HEK293T (cell line): Measurements from ENCODE around the gene TMEM19.

Source experiments
- CTCF ChIA-PET: fragments of 350-600 bp; formaldehyde crosslinking; extraction: SDS; loops from one replicate; lab custom pipeline; 2021; ENCODE audit warnings: antibody characterized with exemption, inconsistent platforms; lab: Yijun Ruan, JAX
- POLR2A ChIA-PET: fragments of 350-600 bp; formaldehyde crosslinking; extraction: SDS; loops from one replicate; lab custom pipeline; 2020; ENCODE audit warnings: antibody characterized with exemption, inconsistent platforms; lab: Yijun Ruan, JAX
- DNase-seq: peaks from one replicate; pipeline ENCODE4 v3.0.0; 2012; ENCODE audit warnings: mixed read lengths; ENCODE audit errors: extremely low spot score
- ARNT ChIP-seq: fragments of 450-650 bp; IDR thresholded peaks from 2 replicates; pipeline ENCODE4 v1.6.1; 2017; ENCODE audit warnings: mild to moderate bottlenecking
- BHLHE40 ChIP-seq: fragments of 450-650 bp; IDR thresholded peaks from 2 replicates; pipeline ENCODE4 v1.6.1; 2016; ENCODE audit warnings: mild to moderate bottlenecking, moderate library complexity, borderline replicate concordance
- CTBP1 ChIP-seq: fragments of 450-650 bp; IDR thresholded peaks from 2 replicates; pipeline ENCODE4 v1.6.1; 2016; ENCODE audit warnings: borderline replicate concordance
- ELF4 ChIP-seq: fragments of 450-650 bp; IDR thresholded peaks from 2 replicates; pipeline ENCODE4 v1.6.1; 2017; ENCODE audit warnings: antibody characterized with exemption
- FOXA1 ChIP-seq: fragments of 450-650 bp; IDR thresholded peaks from 2 replicates; pipeline ENCODE4 v1.6.1; 2016; ENCODE audit warnings: mild to moderate bottlenecking
- FOXK2 ChIP-seq: fragments of 450-650 bp; IDR thresholded peaks from 2 replicates; pipeline ENCODE4 v1.6.1; 2016; ENCODE audit warnings: mild to moderate bottlenecking
- FOXM1 ChIP-seq: fragments of 450-650 bp; IDR thresholded peaks from 2 replicates; pipeline ENCODE4 v1.6.1; 2017; ENCODE audit warnings: mild to moderate bottlenecking, borderline replicate concordance
- HDGF ChIP-seq: fragments of 450-650 bp; IDR thresholded peaks from 2 replicates; pipeline ENCODE4 v1.6.1; 2017; ENCODE audit warnings: antibody characterized with exemption, borderline replicate concordance
- L3MBTL2 ChIP-seq: fragments of 450-650 bp; conservative IDR thresholded peaks from 2 replicates; pipeline ENCODE4 v1.6.1; 2016; ENCODE audit warnings: mild to moderate bottlenecking
- LEF1 ChIP-seq: fragments of 450-650 bp; IDR thresholded peaks from 2 replicates; pipeline ENCODE4 v1.6.1; 2017; ENCODE audit warnings: mild to moderate bottlenecking, borderline replicate concordance
- NFRKB ChIP-seq: fragments of 450-650 bp; IDR thresholded peaks from 2 replicates; pipeline ENCODE4 v1.6.1; 2016; ENCODE audit warnings: mild to moderate bottlenecking, moderate library complexity
- SP1 ChIP-seq: fragments of 450-650 bp; IDR thresholded peaks from 2 replicates; pipeline ENCODE4 v1.6.1; 2017
- SUZ12 ChIP-seq: fragments of 450-650 bp; IDR thresholded peaks from 2 replicates; pipeline ENCODE4 v1.6.1; 2016; ENCODE audit warnings: mild to moderate bottlenecking
- TARDBP ChIP-seq: fragments of 450-650 bp; IDR thresholded peaks from 2 replicates; pipeline ENCODE4 v1.6.1; 2016
- ZNF384 ChIP-seq: fragments of 450-650 bp; IDR thresholded peaks from 2 replicates; pipeline ENCODE4 v1.6.1; 2016
- TF ChIP-seq, protein P1 (sequence below): fragments of 450-650 bp; IDR thresholded peaks from 2 replicates; pipeline ENCODE4 v1.6.1; 2016

The TMEM19 gene

DNA sequence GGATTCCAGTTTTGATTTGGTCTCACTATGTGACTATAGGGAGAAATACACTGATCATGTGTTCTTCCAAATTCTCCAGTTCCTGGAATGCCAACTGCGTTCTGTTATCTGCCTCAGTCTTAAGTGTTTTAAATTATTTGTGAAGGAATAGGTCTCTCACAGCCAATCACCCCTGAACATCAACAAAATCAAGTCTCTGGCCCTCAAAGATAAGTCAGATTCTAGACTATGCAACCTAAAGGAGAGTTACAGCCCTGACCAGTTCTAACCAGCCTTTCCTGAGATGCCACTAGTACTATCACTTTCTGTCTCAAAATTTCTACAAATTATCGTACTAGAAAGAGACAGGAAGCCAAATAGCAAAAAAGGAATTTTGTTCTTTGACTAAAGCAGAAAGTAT lies 44.5 kb upstream of the TMEM19 start:
- ChIA-PET POLR2A (no interaction called here), CTCF (no interaction called here)
- DNase-seq, result no peak
- no peak for TF ChIP-seq FOXM1
- no peak for TF ChIP-seq ELF4
- TF ChIP-seq, protein P1, sequence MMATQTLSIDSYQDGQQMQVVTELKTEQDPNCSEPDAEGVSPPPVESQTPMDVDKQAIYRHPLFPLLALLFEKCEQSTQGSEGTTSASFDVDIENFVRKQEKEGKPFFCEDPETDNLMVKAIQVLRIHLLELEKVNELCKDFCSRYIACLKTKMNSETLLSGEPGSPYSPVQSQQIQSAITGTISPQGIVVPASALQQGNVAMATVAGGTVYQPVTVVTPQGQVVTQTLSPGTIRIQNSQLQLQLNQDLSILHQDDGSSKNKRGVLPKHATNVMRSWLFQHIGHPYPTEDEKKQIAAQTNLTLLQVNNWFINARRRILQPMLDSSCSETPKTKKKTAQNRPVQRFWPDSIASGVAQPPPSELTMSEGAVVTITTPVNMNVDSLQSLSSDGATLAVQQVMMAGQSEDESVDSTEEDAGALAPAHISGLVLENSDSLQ, result no peak
- TF ChIP-seq ARNT, result no peak
- TF ChIP-seq LEF1, result no peak
- no peak for TF ChIP-seq FOXA1
- no peak for TF ChIP-seq BHLHE40
- TF ChIP-seq NFRKB, result no peak
- no peak for TF ChIP-seq CTBP1
- no peak for TF ChIP-seq SP1
- TF ChIP-seq FOXK2, result no peak
- TF ChIP-seq HDGF, result no peak
- TF ChIP-seq TARDBP, result no peak
- TF ChIP-seq ZNF384, result no peak
- TF ChIP-seq L3MBTL2, result no peak
- TF ChIP-seq SUZ12, result no peak

DNA sequence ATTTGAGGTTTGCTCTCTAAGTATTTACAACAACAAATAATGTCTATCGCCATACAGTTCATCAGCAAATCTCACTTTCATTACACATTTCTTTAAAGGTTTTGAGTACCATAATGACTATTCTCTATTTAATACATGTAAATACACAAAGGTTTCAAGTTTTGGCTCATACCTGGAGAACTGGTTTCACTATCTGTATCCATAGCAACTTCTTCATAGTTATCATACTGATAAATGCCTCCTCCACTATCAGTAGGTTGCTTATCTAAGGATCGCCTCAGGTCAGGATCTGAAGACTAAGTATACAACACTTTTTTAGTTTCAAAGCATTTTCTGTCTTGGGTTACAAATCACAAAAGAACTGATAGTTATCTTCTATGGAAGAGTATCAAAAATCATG lies 43.6 kb upstream of the TMEM19 start:
- ChIA-PET POLR2A (no interaction called here), CTCF (no interaction called here)
- DNase-seq, result no peak
- no peak for TF ChIP-seq SP1
- no peak for TF ChIP-seq TARDBP
- no peak for TF ChIP-seq SUZ12
- no peak for TF ChIP-seq NFRKB
- no peak for TF ChIP-seq FOXA1
- no peak for TF ChIP-seq FOXM1
- no peak for TF ChIP-seq CTBP1
- no peak for TF ChIP-seq ELF4
- TF ChIP-seq FOXK2, result no peak
- no peak for TF ChIP-seq L3MBTL2
- TF ChIP-seq HDGF, result no peak

DNA sequence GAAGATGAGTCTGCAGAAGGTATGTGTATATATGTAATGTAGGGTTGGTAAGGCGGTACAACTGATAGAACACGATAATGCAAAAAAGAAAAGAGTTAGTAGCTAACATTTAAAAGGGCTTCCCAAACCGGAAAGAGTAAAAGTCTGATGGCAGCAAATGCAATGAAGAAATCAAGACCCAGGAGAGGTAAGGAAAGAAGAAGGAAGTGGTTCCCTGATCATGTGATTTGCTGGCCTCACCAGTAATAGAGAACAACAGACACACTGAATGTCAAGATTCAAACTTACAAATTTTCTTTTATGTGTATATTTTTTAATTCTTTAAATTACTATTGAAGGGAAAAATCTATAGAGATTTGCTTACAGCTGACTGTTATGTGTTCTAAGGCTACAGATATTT lies 40.6 kb upstream of the TMEM19 start:
- POLR2A ChIA-PET, result no interaction called here
- no peak for DNase-seq
- TF ChIP-seq NFRKB, result no peak
- no peak for TF ChIP-seq TARDBP
- TF ChIP-seq, protein P1, result no peak
- no peak for TF ChIP-seq SP1
- TF ChIP-seq LEF1, result no peak
- TF ChIP-seq HDGF, result no peak
- no peak for TF ChIP-seq FOXA1
- TF ChIP-seq CTBP1, result no peak
- CTCF ChIA-PET, result interaction anchor here (1.3 to 1.8 kb wide), 2 partner anchors 9 to 13 kb away, joined by 3 to 5 read pairs; no protein-coding TSS in a partner anchor

DNA sequence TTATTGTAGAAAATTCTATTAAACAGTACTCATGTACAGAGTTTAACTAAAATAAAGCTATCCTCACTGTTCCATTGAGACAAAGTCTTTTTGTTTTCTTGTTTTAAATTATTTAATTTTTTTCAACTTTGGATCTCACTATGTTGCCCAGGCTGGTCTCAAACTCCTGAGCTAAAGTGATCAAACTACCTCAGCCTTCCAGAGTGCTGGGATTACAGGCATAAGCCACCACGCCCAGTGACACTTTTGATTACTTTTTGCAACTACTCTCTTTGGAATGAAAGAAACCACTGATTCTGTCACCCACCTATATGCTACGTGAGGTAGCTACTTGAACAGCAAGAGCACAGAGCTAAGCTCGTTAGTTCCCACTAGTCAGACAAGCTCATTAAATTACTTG lies 39.4 kb upstream of the TMEM19 start:
- ChIA-PET POLR2A (interaction anchor here (1.6 kb wide), 1 partner anchor 39 kb away, joined by 3 read pairs; the partner anchor contains the start of gene TMEM19), CTCF (interaction anchor here (1.8 kb wide), 1 partner anchor 10 kb away, joined by 5 read pairs; no protein-coding TSS in a partner anchor)
- TF ChIP-seq ZNF384 (no peak), L3MBTL2 (no peak), LEF1 (no peak), CTBP1 (no peak), FOXA1 (no peak), NFRKB (no peak), FOXM1 (no peak), SUZ12 (no peak), TARDBP (no peak)
- no peak for DNase-seq

DNA sequence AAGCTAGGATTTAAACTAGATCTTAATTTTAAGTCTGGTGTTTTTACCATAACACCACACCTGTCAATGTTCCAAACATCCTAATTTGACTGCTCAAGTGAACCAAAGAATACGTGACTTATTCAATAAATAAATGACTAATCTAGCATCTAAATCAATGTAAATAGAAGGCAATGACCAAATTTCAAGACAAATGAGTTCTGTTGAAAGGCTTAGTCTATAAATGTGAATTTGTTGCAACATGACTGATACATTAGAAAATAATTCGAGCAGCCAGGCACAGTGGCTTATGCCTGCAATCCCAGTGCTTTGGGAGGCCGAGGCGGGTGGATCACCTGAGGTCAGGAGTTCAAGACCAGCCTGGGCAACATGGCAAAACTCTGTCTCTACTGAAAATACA lies 37.3 kb upstream of the TMEM19 start:
- ChIA-PET POLR2A (interaction anchor here (0.7 kb wide), 1 partner anchor 14 kb away, joined by 3 read pairs; no protein-coding TSS in a partner anchor), CTCF (no interaction called here)
- TF ChIP-seq HDGF, result no peak
- TF ChIP-seq FOXM1, result no peak
- TF ChIP-seq LEF1, result no peak
- TF ChIP-seq BHLHE40, result no peak
- no peak for TF ChIP-seq NFRKB
- TF ChIP-seq L3MBTL2, result no peak
- no peak for TF ChIP-seq TARDBP
- TF ChIP-seq FOXA1, result no peak
- TF ChIP-seq ZNF384, result no peak
- TF ChIP-seq FOXK2, result no peak
- TF ChIP-seq, protein P1, result no peak
- TF ChIP-seq CTBP1, result no peak
- no peak for TF ChIP-seq ARNT
- TF ChIP-seq SP1, result no peak
- no peak for TF ChIP-seq SUZ12
- TF ChIP-seq ELF4, result no peak
- DNase-seq, result no peak

DNA sequence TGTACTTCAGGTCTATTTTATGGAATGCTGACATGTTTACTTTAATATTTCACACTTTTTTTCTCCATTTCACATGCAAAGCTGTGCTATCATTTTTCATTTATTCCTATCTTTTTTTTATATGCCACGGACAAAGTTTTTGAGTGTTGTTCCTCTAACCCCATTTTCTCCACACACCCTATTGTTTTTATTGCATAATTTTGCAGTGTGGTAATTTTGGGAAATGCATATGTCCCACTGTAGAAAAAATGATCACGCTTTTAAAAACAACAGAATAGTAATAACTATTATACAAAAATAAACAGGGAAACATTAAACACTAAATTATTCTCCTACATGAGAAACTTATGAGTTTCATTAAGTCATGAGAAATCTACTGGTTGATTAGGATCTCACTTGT lies 36.5 kb upstream of the TMEM19 start:
- POLR2A ChIA-PET, result no interaction called here
- DNase-seq, result no peak
- no peak for TF ChIP-seq HDGF
- TF ChIP-seq ELF4, result no peak
- no peak for TF ChIP-seq ZNF384
- TF ChIP-seq SP1, result no peak
- TF ChIP-seq FOXM1, result no peak
- TF ChIP-seq, protein P1, result no peak
- TF ChIP-seq NFRKB, result no peak
- TF ChIP-seq CTBP1, result no peak
- TF ChIP-seq BHLHE40, result no peak
- no peak for TF ChIP-seq SUZ12
- no peak for TF ChIP-seq LEF1
- no peak for TF ChIP-seq FOXK2
- TF ChIP-seq ARNT, result no peak
- no peak for TF ChIP-seq TARDBP
- TF ChIP-seq FOXA1, result no peak
- TF ChIP-seq L3MBTL2, result no peak
- CTCF ChIA-PET, result no interaction called here
